GM21619 (cell line): ENCODE measurements around the gene STK36.
A peak's percentile ranks its signal among the peaks of the same experiment; 100 is the strongest.

Experiments used
- ATAC-seq: cut with Tn5 transposase; IDR thresholded peaks from one replicate; pipeline ENCODE4 v1.9.1; 2021; ENCODE audit not compliant: unreplicated experiment

STK36 gene

DNA sequence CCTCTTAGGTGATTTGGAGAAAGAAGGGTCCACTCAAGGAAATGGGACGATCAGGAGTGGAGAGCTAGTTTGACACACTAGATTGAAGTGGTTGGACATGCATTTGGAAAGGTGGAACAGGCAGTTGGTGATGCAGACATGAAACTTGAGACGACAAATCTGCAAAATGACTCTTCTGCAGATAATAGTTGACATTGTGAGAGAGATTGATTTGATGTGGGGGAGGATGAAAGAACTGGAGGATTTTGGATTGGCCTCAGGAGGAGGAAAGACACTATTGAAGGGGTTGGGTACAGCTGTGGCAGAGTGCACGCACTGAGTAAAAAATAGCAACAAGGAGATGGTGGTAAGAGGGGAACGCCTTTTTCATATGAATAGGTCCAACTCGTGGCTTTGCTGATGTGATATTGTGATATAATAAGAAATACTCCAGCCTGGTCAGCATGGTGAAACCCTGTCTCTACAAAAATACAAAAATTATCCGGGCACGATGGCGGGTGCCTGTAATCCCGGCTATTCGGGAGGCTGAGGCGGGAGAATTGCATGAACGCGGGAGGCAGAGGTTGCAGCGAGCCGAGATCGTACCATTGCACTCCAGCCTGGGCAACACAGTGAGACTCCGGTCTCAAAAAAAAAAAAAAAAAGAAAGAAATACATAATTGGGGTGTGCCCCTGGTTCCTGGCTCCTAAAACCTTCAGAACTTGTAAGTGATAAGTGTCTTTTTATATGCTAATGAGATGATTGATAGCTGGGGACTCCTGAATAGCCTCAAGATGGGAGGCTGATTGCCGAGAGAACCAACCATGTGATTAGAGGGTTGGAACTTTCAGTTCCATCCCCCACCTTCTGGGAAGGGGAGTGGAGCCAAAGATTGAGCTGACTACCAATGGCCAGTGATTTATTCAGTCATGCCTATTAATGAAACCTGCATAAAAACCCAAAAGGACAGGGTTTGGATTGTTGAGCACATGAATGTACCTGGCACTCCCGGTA, 48.5 kb downstream of the STK36 start:
- ATAC-seq, result no peak

DNA sequence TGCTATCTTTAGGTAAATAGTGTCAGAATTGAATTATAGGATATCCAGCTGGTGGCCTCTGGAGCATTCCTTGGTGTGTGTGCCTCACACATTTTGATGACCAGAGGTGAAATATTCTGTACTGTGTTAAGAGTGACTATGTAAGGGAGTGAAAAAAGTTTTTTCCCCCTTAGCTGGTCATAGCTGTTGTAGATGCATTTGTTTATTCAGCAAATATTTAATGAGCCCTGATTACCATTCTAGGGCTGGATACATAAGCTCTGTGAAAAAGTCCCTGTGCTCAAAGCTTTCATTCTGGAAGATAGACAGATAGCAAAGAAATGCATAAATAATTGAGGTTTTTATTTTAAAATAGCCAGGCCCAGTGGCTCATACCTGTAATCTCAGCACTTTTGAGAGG, 49.6 kb downstream of the STK36 start:
- ATAC-seq, result no peak

DNA sequence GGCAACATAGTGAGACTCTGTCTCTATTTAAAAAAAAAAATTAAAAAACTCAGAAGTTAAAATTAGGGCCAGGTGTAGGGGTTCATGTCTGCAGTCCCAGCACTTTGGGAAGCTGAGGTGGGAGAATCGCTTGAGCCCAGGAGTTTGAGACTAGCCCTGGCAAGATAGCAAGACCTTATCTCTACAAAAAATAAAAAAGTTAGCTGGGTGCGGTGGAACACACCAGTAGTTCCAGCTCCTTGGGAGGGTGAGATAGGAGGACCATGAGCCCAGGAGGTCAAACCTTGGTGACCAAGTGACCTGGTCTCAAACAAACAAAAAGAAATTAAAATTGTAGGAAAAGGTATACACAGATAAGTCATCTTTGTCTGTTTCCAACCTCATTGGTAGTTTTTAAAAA, 50.0 kb downstream of the STK36 start:
- no peak for ATAC-seq

DNA sequence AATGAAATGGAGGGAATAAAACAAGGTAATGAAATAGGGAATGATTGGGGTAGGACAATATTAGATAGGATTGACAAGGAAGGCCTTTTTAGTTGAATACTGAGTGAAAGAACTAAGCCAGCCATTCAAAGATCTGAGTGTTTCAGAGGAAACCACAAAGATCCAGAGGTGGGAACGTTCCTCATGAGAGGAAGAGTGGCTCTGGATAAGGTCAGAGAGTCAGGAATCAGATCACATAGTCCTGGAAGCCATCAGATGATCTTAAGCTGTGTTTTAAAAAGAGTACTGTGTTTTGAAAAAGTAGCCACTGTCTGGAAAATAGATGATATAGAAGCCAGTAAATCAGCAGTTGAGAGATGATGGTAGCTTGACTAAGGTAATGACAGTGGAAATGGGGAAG, 50.5 kb downstream of the STK36 start:
- ATAC-seq, result no peak

DNA sequence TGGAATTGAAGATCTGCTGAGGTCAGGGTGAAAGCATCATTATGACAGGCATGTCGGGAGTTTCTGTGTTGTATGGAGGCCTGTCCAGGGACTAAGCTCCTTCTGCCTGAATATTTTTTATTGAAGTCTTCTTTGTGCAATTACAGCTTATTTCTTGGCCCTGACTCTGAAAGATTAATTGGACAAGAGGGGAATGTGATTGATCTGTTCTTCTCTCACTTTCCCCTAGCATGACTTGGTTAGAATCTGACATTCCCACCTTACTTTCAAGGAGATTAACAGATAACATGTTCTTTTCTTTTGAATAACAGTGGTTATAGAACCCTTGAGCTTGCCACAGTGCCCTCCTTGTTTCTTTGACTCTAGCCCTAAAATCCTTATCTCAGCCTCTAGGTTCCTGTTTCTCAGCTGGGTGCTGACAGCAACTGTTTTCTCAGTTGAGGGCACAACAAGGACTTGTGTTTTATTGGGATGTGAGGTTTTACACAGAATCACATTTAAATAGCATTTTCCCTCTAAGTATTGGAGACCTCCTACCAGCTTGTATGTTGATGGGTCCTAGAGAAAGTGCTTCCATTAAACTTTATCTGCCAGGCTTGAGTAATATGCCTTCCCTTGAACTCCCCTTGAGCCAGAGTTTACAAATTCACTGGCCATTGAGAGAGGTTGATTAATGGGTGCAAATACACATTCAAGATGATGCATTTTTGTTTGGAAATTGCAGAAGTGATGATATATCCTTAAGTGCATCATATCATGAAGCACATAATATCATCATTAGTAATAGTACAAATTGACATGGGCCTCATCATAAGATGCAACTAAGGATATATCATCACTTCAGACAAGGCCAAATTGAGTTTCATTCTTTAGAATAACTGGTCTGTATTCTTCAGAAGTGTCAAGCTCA, 51.2 kb downstream of the STK36 start:
- no peak for ATAC-seq

DNA sequence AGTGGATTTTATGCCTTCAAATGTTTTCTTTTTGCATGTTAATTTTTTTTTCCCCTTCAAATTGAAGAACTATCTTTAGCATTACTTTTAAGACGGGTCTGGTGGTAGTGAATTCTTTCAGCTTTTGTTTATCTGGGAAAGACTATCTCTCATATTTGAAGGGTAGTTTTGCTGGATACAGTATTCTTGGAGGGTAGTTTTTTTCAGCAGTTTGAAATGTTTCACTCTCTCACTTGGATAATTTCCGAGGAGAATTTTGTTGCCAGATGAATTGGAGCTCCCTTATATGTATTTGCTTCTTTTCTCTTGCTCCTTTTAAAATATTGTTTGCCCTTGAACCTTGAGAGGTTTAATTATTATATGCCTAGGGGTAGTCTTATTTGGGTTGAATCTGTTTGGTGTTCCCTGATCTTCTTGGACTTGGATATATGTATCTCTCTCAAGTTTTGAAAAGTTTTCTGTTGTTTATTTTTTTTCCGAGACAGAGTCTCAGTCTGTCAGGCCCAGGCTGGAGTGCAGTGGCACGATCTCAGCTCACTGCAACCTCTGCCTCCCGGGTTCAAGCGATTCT, 54.2 kb downstream of the STK36 start:
- ATAC-seq, result no peak

DNA sequence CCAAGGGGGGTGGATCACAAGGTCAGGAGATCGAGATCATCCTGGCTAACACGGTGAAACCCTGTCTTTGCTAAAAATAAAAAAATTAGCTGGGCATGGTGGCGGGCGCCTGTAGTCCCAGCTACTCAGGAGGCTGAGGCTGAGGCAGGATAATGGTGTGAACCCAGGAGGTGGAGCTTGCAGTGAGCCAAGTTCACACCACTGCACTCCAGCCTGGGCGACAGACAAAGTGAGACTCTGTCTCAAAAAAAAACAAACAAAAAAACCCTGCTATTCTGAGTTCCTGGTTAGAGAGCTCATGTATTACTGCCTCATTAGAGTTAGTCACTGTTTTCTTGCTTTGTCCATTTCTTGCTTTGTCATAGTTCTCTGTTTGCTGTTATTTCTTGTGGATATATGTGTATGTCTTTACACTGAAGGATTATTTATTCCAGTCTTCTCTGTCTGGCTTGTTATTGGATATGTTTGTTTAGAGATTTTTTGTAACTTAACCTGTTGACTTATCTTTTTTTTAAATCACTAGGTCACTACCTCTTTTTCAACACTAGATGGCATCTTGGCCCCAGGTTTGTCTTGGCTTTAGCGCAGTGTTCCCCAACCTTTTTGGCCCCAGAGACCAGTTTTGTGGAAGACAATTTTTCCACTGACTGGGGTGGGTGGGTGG, 55.7 kb downstream of the STK36 start:
- ATAC-seq, result no peak

DNA sequence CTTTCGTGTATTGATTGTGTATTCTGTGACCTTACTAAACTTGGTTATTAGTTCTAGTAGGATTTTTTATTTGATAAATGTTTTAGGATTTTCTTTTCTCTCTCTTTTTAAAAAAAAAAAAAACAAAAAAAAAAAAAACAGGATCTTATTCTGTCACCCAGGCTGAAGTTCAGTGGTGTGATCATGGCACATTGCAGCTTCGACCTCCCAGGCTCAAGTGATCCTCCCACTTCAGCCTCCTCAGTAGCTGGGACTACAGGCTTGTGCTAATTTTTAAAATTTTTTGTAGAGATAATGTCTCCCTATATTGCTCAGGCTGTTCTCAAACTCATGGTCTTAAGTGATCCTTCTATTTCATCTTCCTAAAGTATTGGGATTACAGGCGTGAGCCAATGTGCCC, 57.8 kb downstream of the STK36 start:
- ATAC-seq, result no peak

DNA sequence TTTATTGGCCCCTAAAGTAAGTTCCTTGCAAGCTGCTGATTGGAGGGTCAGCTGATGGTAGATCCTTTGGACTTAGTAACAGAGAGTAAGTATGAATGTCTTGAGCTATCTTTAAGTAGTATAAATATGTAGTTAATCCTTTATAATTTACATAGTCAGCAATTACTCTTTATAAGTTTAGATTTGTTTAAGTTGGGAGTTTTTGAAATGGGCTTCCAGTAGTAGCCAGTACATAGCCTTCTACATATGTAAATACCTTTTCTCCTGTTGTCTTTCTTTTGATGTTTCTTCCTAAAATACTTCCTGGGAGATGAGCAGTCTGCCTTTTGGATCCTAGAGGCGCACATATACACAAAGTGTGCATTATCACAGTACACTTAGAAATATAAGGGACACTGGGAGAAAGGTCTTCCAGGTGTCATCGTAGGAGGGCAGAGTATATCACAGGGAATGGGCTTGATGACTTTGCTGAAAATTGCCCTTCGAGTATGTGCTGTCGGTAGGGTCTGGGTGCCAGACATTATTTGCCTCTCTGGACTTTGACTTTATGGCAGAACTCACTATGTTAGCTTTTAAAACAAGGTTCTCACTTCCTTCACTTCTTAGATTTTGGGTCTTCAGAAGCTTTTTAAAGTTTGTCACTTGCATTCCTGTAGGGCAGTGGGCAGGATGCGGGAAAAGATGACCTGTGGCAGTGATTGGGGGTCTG, 60.3 kb downstream of the STK36 start:
- no peak for ATAC-seq

DNA sequence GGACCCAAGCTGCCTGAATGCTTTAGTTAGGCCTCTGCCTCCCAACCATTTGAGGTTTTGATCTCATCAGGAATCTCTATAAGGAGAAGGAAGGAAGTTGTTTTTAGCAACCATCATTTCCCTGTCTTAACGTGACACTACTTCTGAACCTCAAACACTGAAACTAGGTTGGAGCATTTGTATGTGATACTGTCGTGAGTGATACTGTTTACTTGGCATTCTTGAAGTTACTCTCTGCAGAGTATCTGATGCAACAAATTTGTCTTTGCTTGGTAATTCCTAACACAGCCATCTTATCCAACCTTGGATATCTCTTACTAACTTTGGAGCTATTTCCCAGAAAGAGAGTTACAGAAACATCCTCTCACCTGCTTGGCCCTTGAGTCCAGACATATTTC, 60.9 kb downstream of the STK36 start:
- no peak for ATAC-seq

DNA sequence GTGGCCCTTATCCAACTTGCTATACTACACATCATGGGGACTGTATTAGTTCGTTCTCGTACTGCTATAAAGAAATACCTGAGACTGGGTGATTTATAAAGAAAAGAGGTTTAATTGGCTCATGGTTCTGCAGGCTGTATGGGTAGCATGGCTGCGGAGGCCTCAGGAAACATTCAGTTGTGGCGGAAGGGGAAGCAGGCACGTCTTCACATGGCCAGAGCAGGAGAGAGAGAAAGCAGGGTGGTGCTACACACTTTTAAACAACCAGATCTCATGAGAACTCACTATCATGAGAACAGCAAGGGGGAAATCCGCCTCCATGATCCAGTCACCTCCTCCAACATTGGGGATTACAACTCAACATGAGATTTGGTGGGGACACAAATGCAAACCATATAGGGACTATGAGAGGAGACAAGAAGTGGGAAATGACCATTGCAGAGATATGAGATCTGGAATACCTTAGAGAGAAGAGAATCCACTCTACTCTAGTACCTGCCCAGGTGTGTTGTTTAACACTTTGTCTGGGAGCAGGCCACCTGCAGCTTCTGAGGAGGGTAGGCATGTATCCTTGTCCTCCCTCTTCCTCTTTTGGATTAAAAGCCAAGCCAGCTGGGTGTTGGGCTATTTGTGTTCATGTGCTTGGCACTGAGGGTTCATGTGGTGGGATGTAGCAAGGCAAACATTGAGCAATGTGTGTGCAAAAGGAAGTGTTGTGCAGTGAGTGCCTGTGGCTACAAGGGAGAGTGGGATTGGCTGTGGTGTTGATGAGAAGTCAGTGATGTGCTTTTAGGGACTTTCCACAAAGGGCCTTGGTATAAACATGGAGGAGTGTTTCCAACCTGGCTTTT, 61.5 kb downstream of the STK36 start:
- peak; percentile 48 for ATAC-seq

DNA sequence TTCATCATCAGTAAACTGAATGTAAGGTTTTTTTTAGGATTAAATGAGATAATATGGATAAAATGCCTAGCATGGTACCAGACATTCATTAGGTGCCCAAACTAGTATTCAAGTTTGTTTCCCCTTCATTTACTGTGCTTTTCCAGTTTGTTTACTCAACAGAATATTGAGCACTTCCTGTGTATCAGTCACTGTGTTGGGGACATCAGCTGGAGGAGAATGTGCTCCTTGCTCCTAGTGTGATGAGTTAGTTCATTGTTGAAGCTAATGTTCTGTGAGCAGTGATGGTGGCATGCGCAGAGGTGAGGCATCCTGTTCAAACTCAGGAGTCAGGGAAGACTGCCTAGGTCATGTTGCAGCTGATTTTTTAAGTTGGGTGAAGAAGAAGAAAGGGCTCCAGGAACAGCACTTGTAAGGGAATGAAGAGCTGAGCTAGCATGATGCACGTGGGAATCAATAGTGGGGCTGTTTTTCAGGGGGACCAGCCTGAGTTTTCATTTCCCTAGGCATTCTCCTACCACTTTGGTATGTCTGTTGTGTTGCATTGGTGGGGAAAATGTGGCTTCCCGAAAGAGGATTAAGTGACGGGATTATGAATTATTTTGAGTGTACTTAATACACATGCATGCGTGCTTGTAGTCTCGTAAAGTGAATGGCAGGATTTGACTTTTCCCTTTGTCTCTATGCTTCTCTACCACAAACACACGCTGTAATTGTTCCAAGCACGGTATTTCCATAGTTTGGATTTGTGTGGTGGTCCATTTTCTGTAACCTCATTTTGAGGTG, 62.5 kb downstream of the STK36 start:
- ATAC-seq, result no peak

DNA sequence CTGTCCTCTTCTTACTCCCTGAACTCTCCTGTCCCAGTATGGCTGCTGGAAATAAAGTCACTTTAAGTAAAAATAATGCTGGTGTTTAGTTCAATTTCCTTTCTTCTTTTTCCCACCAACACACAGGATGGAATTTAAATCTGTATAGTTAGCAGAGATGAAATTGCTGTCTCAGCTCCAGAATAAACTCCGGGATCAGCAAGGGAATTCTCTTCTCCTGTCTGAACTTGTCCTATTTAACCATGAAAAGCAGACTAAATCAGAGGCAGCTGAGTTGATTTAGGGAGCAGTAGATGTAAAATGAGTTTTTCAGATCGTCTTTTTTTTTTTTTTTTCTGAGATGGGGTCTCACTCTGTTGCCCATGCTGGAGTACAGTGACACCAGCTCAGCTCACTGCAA, 64.6 kb downstream of the STK36 start:
- no peak for ATAC-seq

DNA sequence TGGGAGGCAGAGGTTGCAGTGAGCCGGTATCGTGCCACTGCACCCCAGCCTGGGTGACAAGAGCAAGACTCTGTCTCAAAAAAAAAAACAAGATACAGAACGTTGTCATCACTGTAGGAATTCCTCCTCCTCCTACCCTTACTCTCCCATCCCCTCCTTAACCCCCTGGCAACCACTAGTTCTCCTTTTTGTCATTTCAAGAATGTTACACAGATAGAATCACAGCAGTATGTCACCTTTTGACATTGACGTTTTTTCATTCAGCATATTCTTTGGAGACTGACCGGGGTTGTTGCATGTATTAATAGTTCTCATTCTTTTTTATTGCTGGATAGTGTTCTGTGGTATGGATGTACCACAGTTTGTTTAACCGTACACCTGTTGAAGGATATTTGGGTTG, 71.2 kb downstream of the STK36 start:
- ATAC-seq, result no peak

DNA sequence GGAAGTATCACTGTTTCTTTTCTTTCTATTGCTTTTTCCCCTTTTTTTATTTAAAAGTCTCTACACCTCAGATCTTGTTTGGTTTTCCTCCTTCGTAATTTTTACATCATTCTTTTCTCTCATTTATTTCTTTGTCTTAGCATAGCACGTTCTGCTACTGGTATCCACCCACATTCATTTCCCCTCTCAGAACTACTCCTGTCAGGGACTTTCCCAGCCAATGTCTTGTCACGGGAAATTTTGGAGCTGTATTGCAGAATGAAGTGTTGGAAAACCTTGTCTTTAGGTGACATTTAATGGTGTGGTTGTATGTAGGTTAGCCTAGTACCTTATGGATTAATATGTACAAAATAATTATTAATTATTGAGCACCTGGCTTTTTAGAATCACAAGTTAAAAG, 72.7 kb downstream of the STK36 start:
- ATAC-seq, result no peak

DNA sequence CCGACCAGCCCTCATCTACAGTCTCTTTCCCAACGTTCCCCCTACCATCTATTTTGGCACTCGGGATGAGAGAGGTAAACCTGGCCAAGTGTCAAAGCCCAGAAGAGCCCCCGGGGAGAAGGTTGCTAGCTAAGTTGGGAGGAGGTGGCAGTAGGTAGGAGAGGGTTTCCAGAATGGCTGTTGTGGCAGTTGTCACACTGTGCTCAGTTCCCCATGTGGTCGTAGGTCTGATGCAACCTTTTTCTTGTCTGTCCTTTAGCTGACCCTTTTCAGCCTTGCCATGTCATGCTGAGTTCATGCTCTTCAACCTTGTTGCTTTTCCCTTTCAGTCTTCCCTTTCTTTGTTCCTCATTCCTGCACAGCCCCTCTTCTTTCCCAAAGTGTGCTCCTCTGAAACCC, 73.3 kb downstream of the STK36 start:
- ATAC-seq, result no peak

DNA sequence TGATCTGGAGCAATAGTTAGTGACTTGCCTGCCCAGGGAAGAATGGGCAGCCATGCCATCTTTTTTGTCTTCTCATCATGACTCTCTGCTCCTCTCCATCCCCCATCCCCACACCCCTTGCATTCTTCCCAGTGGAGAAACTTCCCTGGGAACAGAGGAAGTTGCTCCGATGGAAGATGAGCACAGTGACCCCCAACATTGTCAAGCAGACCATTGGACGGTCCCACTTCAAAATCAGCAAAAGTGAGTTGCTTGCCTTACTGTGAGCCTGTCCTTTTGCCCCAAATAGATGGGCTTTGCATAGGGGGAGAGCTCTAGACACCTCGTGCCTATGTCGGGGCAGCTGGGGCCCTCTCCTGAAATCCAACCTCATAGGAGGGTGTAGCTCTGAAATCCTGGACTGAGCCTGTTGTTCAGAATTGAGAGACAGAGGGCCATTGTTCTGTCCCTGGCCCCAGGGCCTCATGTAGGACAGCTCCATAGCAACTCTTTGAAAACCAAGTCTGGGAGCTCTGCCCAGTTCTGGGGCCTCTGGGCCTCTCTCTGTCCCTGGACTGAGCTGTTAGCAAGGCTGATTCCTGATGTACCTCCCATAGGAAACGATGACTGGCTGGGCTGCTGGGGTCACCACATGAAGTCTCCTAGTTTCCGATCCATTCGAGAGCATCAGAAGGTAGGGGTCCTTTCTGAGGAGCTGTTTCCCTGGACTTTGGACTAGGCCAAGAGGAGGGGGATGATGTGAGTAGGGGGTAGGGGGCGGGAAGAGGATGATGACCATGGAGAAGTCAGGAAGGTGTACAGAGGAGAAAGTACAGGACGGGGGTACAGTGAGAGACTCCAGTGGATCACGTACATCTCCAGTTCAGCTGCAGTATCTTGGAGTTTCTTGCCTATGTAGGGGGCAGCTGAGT, 73.9 kb downstream of the STK36 start:
- ATAC-seq, result no peak

DNA sequence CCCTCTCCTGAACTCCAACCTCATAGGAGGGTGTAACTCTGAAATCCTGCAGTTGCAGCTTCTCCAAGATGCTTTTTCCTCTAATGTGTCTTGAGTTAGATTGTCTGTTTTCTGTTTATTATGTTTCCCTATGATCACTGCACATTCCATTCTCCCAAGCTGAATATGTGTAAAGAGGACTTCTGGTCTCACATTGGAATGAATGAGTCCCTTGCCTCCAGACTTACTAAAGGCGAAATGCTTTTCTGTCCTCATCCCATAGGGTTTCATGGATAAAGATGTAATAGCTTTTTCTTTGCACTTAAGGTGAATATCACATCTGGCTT, 74.5 kb downstream of the STK36 start:
- no peak for ATAC-seq
